ENCODE data around the gene LPCAT2. TPM values are rescaled to one million over a fixed set of nuclear protein-coding genes. Genes with fewer than 3 reads are reported as not detected.

The LPCAT2 gene
- total and polyA plus RNA-seq, 7 donors, result 1.0 to 4.3 (median 2.1) TPM

DNA sequence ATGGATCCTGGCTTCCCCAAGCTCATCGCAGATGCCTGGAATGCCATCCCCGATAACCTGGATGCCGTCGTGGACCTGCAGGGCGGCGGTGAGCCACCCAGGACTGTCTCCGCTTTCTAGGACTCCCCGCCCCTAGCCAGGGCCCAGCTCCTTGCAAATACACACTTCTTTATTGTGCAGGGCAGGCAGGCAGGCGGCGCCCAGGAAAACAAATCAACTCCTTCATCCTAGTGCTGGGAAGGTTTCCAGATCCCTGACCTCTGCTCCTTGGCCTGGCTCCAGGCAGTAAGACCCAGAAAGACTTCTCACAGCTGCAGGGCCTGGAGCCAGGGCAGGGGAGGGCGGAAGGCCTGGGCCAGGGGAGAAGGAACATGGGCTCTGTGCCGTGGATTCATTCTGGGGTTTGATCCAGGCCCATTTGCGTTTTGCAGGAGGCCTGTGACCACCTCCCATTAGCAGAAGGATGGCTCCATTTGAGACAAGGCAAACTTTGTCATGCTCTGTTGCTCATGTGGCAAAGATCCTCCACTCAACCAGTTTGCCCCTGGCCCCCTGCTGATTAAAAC, 6.0 kb upstream of the LPCAT2 start:
- ATAC-seq (peak; percentile 55 to 82 (median 71)), DNase-seq (peak; percentile 85 to 92)
- no peak overlapping the region for H3K4me3 ChIP-seq
- no peak for TF ChIP-seq CTCF (IDR thresholded peaks at IDR 0.05)
- no peaks in the 10 kb centered on the region for H3K36me3 ChIP-seq (ENCODE audit: insufficient read depth in 1 of 2, low read depth in 1 of 2)
- H3K27me3 ChIP-seq (ENCODE audit: insufficient read depth in 3 of 3, low read length in 2 of 3), result peaks cover 0 to 2% (median 0%) of the 10 kb centered on the region in 3 donors
- H3K27ac ChIP-seq, result no peak overlapping the region
- H3K9me3 ChIP-seq, result no peaks in the 10 kb centered on the region
- H3K4me1 ChIP-seq, result peaks cover 15% of the 10 kb centered on the region
- intact Hi-C loops (cut with DNase I), result no loop called here
- 8 to 11% (median 9%) methylated on average over 13 of the region's 13 CpGs for WGBS, 3 donors

- Histone ChIP-seq H3K27me3 (ENCODE audit: insufficient read depth in 3 of 3, low read length in 2 of 3) (peaks cover 0 to 2% (median 0%) of the 10 kb centered on the region in 3 donors), H3K4me1 (peaks cover 15% of the 10 kb centered on the region), H3K9me3 (no peaks in the 10 kb centered on the region), H3K4me3 (no peak overlapping the region), H3K36me3 (ENCODE audit: insufficient read depth in 1 of 2, low read depth in 1 of 2) (no peaks in the 10 kb centered on the region), H3K27ac (no peak overlapping the region)
- no peak for TF ChIP-seq CTCF (IDR thresholded peaks at IDR 0.05)
- DNase-seq (no peak), ATAC-seq (no peak)
- intact Hi-C loops (cut with DNase I), result no loop called here
- 93 to 95% (median 93%) methylated on average over 8 of the region's 8 CpGs for WGBS, 3 donors
Measured at GRCh38 chr16:55503726-55504550, 4.9 kb upstream of the LPCAT2 start.

DNA sequence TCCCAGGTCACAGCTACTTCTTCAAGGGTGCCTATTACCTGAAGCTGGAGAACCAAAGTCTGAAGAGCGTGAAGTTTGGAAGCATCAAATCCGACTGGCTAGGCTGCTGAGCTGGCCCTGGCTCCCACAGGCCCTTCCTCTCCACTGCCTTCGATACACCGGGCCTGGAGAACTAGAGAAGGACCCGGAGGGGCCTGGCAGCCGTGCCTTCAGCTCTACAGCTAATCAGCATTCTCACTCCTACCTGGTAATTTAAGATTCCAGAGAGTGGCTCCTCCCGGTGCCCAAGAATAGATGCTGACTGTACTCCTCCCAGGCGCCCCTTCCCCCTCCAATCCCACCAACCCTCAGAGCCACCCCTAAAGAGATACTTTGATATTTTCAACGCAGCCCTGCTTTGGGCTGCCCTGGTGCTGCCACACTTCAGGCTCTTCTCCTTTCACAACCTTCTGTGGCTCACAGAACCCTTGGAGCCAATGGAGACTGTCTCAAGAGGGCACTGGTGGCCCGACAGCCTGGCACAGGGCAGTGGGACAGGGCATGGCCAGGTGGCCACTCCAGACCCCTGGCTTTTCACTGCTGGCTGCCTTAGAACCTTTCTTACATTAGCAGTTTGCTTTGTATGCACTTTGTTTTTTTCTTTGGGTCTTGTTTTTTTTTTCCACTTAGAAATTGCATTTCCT, 3.4 kb upstream of the LPCAT2 start:
- no peak for TF ChIP-seq CTCF (IDR thresholded peaks at IDR 0.05)
- peaks cover 15% of the 10 kb centered on the region for H3K4me1 ChIP-seq
- ATAC-seq (no peak), DNase-seq (no peak)
- peaks cover 0 to 2% (median 0%) of the 10 kb centered on the region in 3 donors for H3K27me3 ChIP-seq (ENCODE audit: insufficient read depth in 3 of 3, low read length in 2 of 3)
- intact Hi-C loops (cut with DNase I), result no loop called here
- no peaks in the 10 kb centered on the region for H3K36me3 ChIP-seq (ENCODE audit: insufficient read depth in 1 of 2, low read depth in 1 of 2)
- no peak overlapping the region for H3K27ac ChIP-seq
- H3K4me3 ChIP-seq, result no peak overlapping the region
- no peaks in the 10 kb centered on the region for H3K9me3 ChIP-seq
- WGBS, 3 donors, result 95 to 98% (median 97%) methylated on average over 10 of the region's 10 CpGs

DNA sequence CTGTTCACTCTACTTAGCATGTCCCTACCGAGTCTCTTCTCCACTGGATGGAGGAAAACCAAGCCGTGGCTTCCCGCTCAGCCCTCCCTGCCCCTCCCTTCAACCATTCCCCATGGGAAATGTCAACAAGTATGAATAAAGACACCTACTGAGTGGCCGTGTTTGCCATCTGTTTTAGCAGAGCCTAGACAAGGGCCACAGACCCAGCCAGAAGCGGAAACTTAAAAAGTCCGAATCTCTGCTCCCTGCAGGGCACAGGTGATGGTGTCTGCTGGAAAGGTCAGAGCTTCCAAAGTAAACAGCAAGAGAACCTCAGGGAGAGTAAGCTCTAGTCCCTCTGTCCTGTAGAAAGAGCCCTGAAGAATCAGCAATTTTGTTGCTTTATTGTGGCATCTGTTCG, 2.8 kb upstream of the LPCAT2 start:
- H3K4me1 ChIP-seq, result peaks cover 13% of the 10 kb centered on the region
- H3K27ac ChIP-seq, result no peak overlapping the region
- H3K9me3 ChIP-seq, result no peaks in the 10 kb centered on the region
- 80 to 84% (median 81%) methylated on average over 7 of the region's 7 CpGs for WGBS, 3 donors
- no peak for TF ChIP-seq CTCF (IDR thresholded peaks at IDR 0.05)
- DNase-seq (no peak), ATAC-seq (no peak)
- intact Hi-C loops (cut with DNase I), result no loop called here
- H3K4me3 ChIP-seq, result no peak overlapping the region
- peaks cover 0 to 2% (median 0%) of the 10 kb centered on the region in 3 donors for H3K27me3 ChIP-seq (ENCODE audit: insufficient read depth in 3 of 3, low read length in 2 of 3)
- H3K36me3 ChIP-seq (ENCODE audit: insufficient read depth in 1 of 2, low read depth in 1 of 2), result no peaks in the 10 kb centered on the region
